PFSK-1 (cell line): ENCODE results near the gene FGD4.

Experiments
- FOXP2 ChIP-seq: optimal IDR thresholded peaks from 2 replicates; pipeline ENCODE3; 2011; ENCODE audit warnings: borderline replicate concordance, control low read depth, inconsistent platforms; ENCODE audit not compliant: insufficient read depth; ENCODE audit errors: extremely low read length, extremely low read depth
- POLR2AphosphoS5 ChIP-seq: IDR thresholded peaks from 2 replicates; pipeline ENCODE4 v1.6.1; 2012; ENCODE audit warnings: low read depth, mild to moderate bottlenecking, control low read depth, low read length, moderate library complexity
- SIN3A ChIP-seq: IDR thresholded peaks from 2 replicates; pipeline ENCODE4 v1.6.1; 2012; ENCODE audit warnings: mild to moderate bottlenecking, low read length, moderate library complexity, borderline replicate concordance; ENCODE audit not compliant: insufficient read depth
- TF ChIP-seq, protein P1 (sequence below), 2 experiments: IDR thresholded peaks; 2 replicates each; pipeline versions ENCODE4 v1.6.1 to v1.8.0; 2011 to 2012; ENCODE audit warnings: low read depth in 2 of 2, low read length in 2 of 2, control low read depth in 1 of 2, inconsistent platforms in 1 of 2, mild to moderate bottlenecking in 1 of 2, moderate library complexity in 1 of 2; ENCODE audit not compliant: insufficient read depth in 1 of 2

DNA sequence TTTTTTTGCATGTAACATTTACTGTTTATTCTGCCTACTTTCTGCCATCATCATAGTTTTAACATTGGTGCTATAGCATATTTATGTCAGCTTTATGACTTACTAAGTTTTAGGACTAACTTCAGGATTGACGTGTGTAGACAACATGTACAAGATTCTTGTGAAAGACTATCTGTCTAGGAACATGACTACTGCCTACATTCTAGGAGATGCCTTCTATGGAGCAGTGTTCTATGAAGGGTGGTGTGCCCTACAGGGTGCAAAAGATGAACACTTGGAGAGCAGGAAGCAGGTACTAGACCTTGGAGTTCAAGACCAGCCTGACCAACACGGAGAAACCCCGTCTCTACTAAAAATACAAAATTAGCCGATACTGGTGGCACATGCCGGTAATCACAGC is 118.6 kb downstream of the FGD4 start:
- TF ChIP-seq POLR2AphosphoS5, result no peak
- TF ChIP-seq, protein P1, sequence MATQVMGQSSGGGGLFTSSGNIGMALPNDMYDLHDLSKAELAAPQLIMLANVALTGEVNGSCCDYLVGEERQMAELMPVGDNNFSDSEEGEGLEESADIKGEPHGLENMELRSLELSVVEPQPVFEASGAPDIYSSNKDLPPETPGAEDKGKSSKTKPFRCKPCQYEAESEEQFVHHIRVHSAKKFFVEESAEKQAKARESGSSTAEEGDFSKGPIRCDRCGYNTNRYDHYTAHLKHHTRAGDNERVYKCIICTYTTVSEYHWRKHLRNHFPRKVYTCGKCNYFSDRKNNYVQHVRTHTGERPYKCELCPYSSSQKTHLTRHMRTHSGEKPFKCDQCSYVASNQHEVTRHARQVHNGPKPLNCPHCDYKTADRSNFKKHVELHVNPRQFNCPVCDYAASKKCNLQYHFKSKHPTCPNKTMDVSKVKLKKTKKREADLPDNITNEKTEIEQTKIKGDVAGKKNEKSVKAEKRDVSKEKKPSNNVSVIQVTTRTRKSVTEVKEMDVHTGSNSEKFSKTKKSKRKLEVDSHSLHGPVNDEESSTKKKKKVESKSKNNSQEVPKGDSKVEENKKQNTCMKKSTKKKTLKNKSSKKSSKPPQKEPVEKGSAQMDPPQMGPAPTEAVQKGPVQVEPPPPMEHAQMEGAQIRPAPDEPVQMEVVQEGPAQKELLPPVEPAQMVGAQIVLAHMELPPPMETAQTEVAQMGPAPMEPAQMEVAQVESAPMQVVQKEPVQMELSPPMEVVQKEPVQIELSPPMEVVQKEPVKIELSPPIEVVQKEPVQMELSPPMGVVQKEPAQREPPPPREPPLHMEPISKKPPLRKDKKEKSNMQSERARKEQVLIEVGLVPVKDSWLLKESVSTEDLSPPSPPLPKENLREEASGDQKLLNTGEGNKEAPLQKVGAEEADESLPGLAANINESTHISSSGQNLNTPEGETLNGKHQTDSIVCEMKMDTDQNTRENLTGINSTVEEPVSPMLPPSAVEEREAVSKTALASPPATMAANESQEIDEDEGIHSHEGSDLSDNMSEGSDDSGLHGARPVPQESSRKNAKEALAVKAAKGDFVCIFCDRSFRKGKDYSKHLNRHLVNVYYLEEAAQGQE (IDR thresholded peaks at IDR 0.05; ENCODE audit: insufficient read depth in 1 of 2, low read depth in 2 of 2, low read length in 2 of 2), result no peak
- no peak for TF ChIP-seq SIN3A
- TF ChIP-seq FOXP2, result no peak
